ENCODE results near the gene TRIM26.

DNA sequence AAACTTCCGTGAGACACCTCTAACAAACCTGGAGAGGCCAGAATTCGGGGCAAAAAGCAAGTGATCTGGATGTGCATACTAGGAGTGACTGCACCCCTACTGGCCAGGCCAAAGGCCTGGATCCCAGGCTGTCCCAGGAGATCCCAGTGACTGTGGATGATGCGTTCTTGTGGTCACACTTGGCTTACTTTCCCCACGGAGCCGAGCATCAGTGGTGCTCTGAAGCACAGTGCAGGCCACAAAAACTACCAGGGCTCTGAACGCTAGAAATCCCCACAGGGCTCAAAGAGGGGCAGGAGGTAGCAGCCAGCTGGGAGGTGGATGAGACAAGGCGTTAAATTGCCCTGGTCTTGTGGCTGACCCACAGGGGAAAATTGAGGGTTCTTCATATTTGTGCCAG, 7.1 kb downstream of the TRIM26 start:
- no peak for TF ChIP-seq POLR2A (IDR thresholded peaks at IDR 0.05)
- TF ChIP-seq EP300 (IDR thresholded peaks at IDR 0.05; ENCODE audit: low read depth), result no peak
- TF ChIP-seq, protein P1, sequence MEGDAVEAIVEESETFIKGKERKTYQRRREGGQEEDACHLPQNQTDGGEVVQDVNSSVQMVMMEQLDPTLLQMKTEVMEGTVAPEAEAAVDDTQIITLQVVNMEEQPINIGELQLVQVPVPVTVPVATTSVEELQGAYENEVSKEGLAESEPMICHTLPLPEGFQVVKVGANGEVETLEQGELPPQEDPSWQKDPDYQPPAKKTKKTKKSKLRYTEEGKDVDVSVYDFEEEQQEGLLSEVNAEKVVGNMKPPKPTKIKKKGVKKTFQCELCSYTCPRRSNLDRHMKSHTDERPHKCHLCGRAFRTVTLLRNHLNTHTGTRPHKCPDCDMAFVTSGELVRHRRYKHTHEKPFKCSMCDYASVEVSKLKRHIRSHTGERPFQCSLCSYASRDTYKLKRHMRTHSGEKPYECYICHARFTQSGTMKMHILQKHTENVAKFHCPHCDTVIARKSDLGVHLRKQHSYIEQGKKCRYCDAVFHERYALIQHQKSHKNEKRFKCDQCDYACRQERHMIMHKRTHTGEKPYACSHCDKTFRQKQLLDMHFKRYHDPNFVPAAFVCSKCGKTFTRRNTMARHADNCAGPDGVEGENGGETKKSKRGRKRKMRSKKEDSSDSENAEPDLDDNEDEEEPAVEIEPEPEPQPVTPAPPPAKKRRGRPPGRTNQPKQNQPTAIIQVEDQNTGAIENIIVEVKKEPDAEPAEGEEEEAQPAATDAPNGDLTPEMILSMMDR (IDR thresholded peaks at IDR 0.05), result no peak
- TF ChIP-seq POLR2AphosphoS5 (IDR thresholded peaks at IDR 0.05), result no peak

Data from transverse colon (tissue), 4 donors.